Measurements from ENCODE around the gene HKDC1.

HKDC1 gene

DNA sequence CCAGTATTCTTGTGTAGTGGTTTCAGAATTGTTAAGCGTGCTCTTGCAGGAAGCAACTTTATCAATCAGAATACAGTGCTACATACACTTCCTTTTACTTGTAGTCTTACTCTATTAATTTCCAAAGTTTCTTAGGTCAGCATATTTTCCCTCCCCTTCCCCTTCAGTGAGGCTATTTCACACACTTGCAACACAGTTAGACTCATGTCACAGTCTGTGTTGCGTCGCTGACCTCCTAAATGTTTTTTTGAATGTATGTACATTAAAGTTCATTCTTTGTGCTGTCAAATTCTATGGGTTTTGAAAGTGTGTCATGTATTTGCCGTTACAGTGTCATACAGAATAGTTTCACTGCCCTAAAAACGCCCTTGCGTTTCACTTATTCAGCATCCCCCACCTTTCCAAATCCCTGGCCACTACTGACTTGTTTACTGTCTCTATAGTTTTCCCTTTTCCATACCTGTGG lies 5.4 kb upstream of the HKDC1 start:
- Histone ChIP-seq H3K4me2 (ENCODE audit: low read depth, low read length, poor library complexity, severe bottlenecking) (no peak overlapping the region), H3K27ac (ENCODE audit: low read depth, low read length) (no peak overlapping the region), H3K79me2 (ENCODE audit: insufficient read depth, low read length) (no peaks in the 10 kb centered on the region)

DNA sequence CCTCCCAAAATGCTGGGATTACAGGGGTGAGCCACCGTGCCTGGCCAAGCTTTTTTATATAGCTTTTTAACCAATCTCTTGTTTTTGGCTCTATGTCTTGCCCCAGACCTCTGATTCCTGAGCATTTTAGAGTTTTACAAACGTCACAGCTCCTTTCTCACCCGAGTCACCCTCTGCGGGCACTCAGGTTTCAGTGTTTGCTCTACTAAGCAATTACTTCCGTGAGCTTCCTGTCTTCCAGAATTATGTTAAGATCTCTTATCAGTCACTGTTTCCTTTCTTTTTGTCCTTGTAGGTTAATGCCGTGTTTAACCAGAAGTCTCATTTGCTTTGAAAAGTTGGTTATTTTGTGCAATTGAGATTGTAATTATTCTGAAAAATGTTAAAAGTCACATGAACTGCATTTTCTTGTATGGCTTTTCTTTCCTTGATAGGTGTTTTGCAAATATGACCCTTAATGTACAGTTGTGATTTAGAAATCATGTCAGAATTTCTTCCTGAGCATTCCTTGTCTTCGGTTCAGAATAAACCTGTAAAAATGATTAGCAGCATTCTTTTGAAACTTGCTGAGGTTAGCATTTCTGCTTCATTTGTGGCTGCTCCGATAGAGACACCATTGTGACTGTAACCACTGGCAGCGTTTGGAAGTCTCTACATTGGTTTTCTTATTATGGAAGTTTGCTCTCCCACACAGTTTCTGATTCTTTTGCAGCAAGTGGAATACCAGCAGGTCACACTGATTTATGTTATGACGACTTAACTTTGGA lies 4.5 kb upstream of the HKDC1 start:
- Histone ChIP-seq H3K9me2 (replicated peaks; ENCODE audit: insufficient read depth, low read length) (no peaks in the 10 kb centered on the region), H2AFZ (ENCODE audit: low read depth, low read length, severe bottlenecking) (no peak overlapping the region), H3K36me3 (ENCODE audit: low read length) (no peaks in the 10 kb centered on the region), H3K27ac (ENCODE audit: low read depth, low read length) (no peak overlapping the region), H3F3A (ENCODE audit: insufficient read depth) (no peaks in the 10 kb centered on the region), H3K4me2 (ENCODE audit: low read depth, low read length, poor library complexity, severe bottlenecking) (no peak overlapping the region), H3K79me2 (ENCODE audit: insufficient read depth, low read length) (no peaks in the 10 kb centered on the region), H3K9ac (ENCODE audit: low read length) (no peak overlapping the region), H4K20me1 (ENCODE audit: low read depth, low read length) (no peaks in the 10 kb centered on the region), H3K4me3 (ENCODE audit: insufficient read depth, low read length, poor library complexity, severe bottlenecking) (no peak overlapping the region), H3K9me3 (ENCODE audit: insufficient read depth, low read length) (no peaks in the 10 kb centered on the region), H3K27me3 (ENCODE audit: low read length) (no peaks in the 10 kb centered on the region)
- TF ChIP-seq EZH2phosphoT487 (conservative IDR thresholded peaks at IDR 0.05; ENCODE audit: low read length) = no peak

More for the DNA sequence above, 5.4 kb upstream of the HKDC1 start:
- no peak overlapping the region for H2AFZ ChIP-seq (ENCODE audit: low read depth, low read length, severe bottlenecking)
- TF ChIP-seq, protein P1, sequence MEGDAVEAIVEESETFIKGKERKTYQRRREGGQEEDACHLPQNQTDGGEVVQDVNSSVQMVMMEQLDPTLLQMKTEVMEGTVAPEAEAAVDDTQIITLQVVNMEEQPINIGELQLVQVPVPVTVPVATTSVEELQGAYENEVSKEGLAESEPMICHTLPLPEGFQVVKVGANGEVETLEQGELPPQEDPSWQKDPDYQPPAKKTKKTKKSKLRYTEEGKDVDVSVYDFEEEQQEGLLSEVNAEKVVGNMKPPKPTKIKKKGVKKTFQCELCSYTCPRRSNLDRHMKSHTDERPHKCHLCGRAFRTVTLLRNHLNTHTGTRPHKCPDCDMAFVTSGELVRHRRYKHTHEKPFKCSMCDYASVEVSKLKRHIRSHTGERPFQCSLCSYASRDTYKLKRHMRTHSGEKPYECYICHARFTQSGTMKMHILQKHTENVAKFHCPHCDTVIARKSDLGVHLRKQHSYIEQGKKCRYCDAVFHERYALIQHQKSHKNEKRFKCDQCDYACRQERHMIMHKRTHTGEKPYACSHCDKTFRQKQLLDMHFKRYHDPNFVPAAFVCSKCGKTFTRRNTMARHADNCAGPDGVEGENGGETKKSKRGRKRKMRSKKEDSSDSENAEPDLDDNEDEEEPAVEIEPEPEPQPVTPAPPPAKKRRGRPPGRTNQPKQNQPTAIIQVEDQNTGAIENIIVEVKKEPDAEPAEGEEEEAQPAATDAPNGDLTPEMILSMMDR (IDR thresholded peaks at IDR 0.05; ENCODE audit: insufficient read depth, low read length, poor library complexity, severe bottlenecking) = no peak
- no peak for TF ChIP-seq EZH2phosphoT487 (conservative IDR thresholded peaks at IDR 0.05; ENCODE audit: low read length)
- no peak overlapping the region for H3K9ac ChIP-seq (ENCODE audit: low read length)
- H3K9me3 ChIP-seq (ENCODE audit: insufficient read depth, low read length) = no peaks in the 10 kb centered on the region
- H3K9me2 ChIP-seq (replicated peaks; ENCODE audit: insufficient read depth, low read length) = no peaks in the 10 kb centered on the region
- no peak overlapping the region for H3K4me3 ChIP-seq (ENCODE audit: insufficient read depth, low read length, poor library complexity, severe bottlenecking)
- no peaks in the 10 kb centered on the region for H3F3A ChIP-seq (ENCODE audit: insufficient read depth)
- no peaks in the 10 kb centered on the region for H3K27me3 ChIP-seq (ENCODE audit: low read length)
- H4K20me1 ChIP-seq (ENCODE audit: low read depth, low read length) = no peaks in the 10 kb centered on the region
- H3K36me3 ChIP-seq (ENCODE audit: low read length) = no peaks in the 10 kb centered on the region

DNA sequence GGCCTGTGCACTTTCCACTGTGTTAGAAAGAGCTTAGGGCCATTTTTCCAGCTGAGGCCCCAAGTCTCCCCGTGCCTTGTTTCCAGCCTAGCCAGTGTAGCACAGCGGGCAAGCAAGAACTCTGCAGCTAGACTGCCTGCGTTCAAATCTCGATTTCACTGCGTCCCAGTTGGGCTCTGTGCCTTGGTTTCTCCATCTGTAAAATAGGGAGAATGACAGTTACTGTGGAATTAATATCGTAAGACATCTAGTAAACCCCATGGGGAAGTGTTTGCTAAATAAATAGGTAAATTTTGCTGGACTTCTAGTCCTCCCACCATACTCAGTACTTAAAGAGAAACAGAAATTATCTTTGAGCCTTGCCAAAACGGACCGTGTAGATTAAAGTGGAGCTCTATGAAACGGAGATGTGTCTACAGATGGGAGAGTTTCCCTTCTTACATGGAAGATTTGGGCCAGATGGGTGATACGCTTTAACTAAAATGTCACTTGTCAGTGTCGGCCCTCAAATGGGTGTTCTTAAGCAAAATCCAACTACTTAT lies 3.5 kb upstream of the HKDC1 start:
- no peaks in the 10 kb centered on the region for H3K27me3 ChIP-seq (ENCODE audit: low read length)
- no peaks in the 10 kb centered on the region for H3K36me3 ChIP-seq (ENCODE audit: low read length)
- no peaks in the 10 kb centered on the region for H3K9me3 ChIP-seq (ENCODE audit: insufficient read depth, low read length)
- H3K9me2 ChIP-seq (replicated peaks; ENCODE audit: insufficient read depth, low read length) = no peaks in the 10 kb centered on the region
- H3K4me3 ChIP-seq (ENCODE audit: insufficient read depth, low read length, poor library complexity, severe bottlenecking) = no peak overlapping the region
- H3K4me2 ChIP-seq (ENCODE audit: low read depth, low read length, poor library complexity, severe bottlenecking) = no peak overlapping the region
- H2AFZ ChIP-seq (ENCODE audit: low read depth, low read length, severe bottlenecking) = no peak overlapping the region
- H3K27ac ChIP-seq (ENCODE audit: low read depth, low read length) = no peak overlapping the region
- no peaks in the 10 kb centered on the region for H3F3A ChIP-seq (ENCODE audit: insufficient read depth)
- H4K20me1 ChIP-seq (ENCODE audit: low read depth, low read length) = no peaks in the 10 kb centered on the region
- no peaks in the 10 kb centered on the region for H3K79me2 ChIP-seq (ENCODE audit: insufficient read depth, low read length)
- TF ChIP-seq EZH2phosphoT487 (conservative IDR thresholded peaks at IDR 0.05; ENCODE audit: low read length) = no peak
- TF ChIP-seq, protein P1 (IDR thresholded peaks at IDR 0.05; ENCODE audit: insufficient read depth, low read length, poor library complexity, severe bottlenecking) = no peak
- no peak overlapping the region for H3K9ac ChIP-seq (ENCODE audit: low read length)
